Cardiac septum (tissue), 1 donor: ENCODE measurements around the gene MAML3. TPM values are rescaled to one million over a fixed set of nuclear protein-coding genes. Genes with fewer than 3 reads are reported as not detected.

Experiments
- DNase-seq: peaks from one replicate; pipeline ENCODE4 v3.0.0-alpha.2; 2020; ENCODE audit warnings: low spot score
- intact Hi-C: fragments of 100-400 bp; cut with DNase I; formaldehyde crosslinking; loops from one replicate; pipeline ENCODE4 v1.14.0; 2022
- total RNA-seq: library from RNA; stranded (reverse); fragmentation: NEBNext Ultra II Directional; extraction: Animal tissue kit (Norgen Biotek cat#: 25700); gene quantifications from one replicate; pipeline ENCODE4 v1.2.1, GENCODE V29; 2021
- donor health status: DM: no; HTN: no; CAD: no.

MAML3 gene
- total RNA-seq, 1 donor from 2014 or later: 4.1 TPM

DNA sequence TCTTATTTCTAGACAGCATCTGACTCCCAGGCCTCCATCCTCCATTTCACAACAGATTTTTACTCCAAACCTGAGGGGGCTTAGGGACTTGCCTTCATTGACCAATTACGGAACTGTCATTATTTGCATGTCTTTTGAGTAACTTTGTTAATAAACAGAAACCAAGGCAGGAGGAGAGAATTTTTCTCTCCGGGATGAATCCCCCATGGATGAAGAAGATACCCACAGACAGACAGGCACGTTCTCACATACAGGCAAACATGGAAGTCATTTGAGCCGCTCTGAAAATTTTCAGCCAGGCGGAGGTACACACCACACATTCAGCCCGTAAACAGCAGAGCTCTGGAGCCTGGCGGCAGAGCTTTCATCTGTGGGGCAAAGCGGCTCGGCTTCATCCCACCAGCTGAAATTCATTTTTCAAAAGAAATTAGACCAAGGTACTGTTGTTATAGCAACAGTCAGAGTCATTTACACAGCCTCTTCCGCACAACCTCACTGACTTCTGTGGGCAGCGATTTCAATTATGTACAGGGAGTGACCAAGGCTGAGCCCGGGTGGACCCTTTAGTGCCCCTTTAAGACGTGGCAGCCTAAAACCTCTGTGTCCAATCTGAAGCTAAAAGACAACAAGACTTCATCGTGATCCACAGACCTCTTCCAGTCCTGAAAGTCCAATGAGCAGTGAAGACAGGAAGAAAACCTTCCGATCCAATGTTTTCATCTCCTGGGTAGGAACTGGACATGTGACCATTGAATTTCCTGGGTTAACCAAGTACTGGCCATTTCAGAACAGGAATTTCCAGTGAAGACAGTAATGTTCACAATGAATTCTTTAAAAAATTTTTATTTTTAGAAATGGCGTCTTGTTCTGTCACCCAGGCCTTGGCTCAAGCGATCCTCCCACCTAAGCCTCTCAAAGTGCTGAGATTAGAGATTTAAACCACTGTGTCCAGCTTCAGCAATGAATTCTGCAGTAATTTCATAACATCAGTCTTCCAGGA is 251.4 kb downstream of the MAML3 start:
- DNase-seq: no peak
- intact Hi-C loops: no loop called here

DNA sequence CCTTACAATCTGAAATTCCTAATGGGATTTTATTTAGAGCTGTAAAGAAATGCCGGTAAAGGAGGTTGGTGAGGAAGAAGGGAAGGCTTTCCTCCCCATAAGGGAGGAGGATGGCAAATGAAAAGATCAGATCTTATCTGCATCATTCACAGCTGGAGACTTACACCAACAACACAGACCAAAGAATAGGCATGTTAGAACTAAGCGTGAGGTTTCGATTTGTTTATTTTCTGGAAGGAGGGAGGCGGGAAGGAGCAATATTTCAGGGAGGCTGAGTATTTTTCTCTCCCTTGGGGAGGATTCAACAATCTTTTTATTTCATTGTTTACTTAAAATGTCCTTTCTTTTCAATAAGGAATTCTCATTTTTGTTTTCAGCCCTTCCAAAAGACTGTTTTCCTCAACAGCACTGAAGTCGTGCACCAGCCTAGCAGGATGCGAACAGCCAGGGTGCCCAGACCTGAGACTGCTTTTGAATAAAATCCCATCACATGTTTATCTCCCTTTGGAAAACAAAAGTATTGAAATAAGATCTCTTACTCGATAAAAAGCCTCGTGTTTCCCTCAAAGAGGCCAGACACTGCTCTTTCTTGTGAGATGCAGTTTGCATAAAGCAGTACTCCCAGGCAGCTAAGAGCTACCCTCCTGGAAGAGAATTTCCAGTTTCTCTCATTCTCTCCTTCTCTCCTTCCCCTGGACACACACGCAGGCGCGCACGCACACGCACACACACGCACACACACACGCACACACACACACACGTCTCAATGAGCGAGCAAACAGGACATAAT is 252.3 kb downstream of the MAML3 start:
- DNase-seq: no peak
- intact Hi-C loops: no loop called here

DNA sequence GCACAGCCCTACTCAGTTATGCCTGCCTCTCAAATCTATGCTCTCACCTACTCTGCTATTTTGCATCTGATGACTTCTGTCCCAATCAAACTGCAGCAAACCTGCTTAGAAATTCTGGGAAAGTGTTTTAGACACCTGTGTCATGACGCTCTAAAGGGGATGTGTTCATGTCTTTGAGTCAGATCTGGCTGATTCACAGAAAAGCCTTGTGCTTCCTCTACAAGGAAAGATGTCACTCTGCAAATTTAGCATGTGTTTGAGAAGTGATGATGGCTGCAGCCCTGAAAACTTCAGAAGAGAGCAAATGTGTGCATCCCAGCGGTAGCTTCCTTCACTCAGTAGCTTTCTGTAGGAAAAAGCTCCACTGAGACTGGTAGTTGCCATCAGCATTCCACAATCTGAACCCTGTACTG is 253.0 kb downstream of the MAML3 start:
- no peak for DNase-seq
- intact Hi-C loops: no loop called here

DNA sequence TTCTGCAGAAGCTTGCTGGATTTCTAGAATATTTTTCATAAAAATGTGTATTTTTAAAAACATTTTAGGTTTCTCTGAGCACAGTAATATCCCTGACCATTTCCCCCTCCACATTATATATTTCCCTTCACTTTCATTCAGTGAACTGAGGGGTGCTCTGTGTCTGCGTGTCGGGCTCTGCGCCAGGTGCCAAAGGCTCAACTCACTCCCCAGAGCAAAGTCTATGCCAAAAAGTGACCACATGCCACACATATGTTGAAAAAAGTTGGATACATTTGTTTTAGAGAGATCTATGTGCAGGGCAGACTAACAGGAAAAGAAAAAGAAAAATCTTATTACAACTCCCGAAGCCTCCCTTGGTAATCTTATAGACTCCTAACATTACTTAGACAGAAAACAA is 254.6 kb downstream of the MAML3 start:
- intact Hi-C loops: no loop called here
- no peak for DNase-seq

DNA sequence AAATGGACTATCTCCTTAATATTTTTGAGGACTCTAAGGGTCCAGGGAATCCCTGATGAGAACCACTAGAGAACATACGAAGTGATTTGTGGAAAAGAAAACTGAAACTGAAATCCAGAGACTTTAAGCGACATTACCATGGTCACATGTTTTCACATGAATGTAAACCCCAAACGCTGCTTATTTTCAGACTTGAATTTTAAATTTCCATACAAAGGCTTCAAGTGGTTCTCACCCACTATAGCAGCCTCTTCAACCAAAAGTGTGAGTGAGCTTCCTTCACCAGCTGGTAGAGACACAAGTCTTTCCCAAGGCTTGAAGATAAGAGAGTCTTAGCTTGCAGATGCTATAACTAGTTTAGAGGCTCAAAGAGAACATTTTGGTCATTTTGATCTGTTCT is 255.7 kb downstream of the MAML3 start:
- intact Hi-C loops: no loop called here

DNA sequence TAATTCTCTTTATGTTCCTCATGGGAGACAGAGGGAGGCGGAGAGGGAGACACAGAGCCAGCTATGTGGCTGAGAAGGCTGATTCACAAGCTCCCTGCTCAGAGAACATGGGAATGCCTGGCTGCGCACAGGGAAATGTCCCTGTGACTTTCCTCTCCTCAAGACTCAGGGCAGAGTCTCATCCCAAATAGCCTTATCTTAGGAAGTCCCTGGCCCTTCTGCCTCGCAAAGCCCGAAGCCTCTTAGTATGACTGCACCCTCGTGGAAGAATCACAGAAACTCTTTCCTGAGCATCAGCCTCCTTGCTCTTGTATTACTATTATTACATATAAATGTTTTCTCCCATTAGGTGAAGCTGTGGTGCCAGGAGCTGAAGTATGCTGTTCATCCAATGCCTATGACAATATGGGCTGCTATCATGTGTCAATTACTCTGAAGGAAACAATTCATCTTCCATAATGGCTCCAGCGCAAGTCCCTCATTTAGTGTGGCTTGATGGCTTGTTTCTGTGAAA is 257.8 kb downstream of the MAML3 start:
- intact Hi-C loops: no loop called here
- DNase-seq: no peak

More for the DNA sequence above, 255.7 kb downstream of the MAML3 start:
- DNase-seq: no peak

DNA sequence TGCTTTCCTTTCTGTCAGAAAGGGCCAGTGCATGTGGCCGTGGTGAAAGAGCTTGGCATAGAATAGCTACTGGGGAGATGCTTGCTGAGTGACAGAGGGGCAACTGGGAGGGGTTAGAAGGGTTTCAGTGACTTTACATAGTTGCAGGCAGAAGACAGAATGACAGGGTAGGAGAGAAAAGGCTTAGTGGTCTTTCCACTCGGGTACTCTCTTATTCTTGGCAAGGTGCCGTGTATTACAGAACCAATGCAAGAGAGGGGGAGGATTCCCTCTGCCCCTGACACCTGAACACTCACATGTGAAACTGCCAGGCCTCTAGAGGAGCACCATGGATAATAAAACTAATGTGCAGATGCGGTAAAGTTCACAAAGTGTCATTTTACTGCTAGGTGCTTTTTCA is 260.2 kb downstream of the MAML3 start:
- no peak for DNase-seq
- intact Hi-C loops: no loop called here

DNA sequence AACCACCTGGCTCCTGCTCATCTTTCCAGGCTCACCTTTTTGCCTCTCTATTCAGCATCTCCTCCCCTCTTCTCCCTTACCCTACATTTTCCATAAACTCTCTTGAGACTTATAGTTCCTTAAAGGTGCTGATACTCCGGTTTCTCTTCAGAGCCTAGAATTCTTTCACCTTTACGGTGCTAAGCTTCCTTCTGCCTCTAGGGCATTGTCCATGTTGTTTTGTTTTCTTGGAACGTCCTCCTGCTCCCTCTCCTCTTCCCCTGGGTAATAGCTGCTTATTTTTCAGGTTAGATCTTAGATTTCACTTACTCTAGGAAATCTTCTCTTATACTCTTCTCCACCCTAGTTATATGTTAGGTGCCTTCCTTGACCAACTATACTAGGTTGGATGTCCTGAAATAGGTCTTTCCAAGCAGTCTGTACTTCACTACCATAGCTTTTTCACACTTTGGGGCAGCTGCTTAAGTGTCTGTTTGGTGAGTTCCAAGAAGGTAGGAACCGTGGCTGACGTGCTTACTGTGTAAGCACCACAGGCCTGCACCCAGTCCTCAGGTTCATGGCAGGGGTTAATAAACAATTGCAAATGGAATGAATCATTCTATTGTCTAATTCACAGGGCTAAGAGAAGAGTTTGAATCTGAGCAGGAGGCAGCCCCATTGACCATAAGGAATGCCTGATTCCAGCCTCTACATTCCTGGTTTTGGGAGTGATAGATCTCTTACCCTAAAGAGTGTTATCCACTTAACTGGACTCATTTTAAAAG is 260.8 kb downstream of the MAML3 start:
- intact Hi-C loops: no loop called here
- DNase-seq: no peak

DNA sequence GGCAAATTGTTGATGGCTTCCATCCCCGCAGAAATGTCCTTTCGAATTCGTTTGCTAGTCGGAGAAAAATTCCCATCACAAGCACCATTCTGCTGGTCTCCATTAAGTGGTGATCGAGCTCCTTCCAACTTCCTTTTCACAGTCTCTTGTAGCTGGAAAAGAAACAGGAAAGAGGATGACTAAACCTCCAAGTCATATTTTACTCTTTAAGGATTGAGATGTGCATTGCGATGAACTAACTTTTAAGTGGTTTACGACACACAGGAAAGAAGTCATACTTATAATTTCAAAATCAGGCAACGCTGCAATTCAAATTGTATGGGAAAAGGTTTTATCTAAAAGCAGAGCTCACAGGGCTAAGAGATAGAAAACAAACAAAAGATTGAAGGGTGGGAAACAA is 263.2 kb downstream of the MAML3 start:
- no peak for DNase-seq
- intact Hi-C loops: no loop called here

DNA sequence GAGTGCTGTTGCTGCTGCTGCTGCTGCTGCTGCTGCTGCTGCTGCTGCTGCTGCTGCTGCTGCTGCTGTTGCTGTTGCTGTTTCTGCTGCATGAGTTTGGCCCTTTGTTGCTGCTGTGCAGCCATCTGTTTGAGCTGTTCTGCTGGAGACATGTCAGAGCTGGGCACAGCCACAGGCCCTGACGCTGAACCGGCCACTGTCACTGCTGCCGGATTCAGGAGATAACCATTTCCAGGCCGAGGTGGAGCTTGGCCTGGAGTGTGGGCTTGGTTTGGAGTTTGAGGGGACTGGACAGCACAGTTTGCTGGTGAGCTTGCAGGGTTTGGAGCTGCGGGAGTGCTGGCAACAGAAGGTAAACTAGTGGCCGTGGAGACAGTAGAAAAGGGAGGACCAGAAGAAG is 264.1 kb downstream of the MAML3 start:
- intact Hi-C loops: loop anchor here (5.0 kb wide), 1 partner anchor 112 kb away; no protein-coding TSS in a partner anchor
- DNase-seq: no peak

DNA sequence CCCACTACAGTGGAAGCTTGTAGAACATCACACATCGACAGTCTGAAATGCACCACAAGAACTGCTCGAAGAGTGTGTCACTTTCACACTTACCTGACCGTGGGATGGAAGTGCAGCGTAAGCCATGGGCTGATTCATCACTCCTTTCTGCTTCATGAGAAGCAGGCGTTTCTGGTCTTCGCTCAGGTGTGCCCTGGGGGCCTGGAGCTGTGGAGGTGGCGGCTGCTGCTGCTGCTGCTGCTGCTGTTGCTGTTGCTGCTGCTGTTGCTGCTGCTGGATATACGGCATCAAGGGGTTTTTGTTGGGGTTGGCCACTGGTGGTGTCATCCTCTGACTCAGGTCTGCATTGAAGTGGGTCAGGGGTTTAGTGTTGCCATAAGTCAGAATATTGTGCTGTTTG is 264.7 kb downstream of the MAML3 start:
- no peak for DNase-seq
- intact Hi-C loops: loop anchor here (5.0 kb wide), 1 partner anchor 113 kb away; no protein-coding TSS in a partner anchor

DNA sequence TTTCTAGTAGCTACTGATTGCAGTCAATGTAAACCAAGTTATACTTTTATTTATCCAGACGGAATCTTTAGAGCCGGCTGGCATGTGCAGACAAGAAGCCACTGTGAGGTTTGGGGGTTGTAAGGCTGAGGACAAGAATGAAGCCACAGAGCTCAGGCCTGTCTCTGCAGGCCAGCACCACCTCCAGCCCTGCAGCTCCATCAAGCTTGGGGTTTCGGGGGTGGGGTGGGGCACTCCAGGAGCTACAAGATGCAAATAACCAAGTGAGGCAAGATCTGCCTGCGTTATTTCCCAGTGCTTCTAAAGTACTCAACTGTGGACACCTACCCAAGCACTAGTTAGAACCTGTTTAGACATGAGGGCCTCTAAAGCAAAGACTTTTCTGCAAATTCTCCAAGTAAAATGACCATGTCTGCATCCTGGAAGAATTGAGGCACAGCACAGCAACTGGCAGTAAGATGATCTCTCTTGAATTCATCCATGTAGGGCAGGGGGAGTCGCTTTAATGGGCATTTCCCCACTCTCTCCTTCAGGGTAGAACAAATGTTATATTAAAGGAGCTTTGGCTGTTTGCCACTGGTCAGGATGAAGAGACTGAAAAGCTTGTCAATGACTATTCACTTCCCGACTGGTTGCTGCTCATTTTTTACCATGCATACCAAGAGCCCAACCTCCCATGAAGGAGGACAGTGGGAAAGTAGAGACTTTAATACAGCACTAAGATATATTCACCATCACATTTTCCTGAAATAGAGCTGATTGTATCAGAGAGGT is 265.8 kb downstream of the MAML3 start:
- no peak for DNase-seq

DNA sequence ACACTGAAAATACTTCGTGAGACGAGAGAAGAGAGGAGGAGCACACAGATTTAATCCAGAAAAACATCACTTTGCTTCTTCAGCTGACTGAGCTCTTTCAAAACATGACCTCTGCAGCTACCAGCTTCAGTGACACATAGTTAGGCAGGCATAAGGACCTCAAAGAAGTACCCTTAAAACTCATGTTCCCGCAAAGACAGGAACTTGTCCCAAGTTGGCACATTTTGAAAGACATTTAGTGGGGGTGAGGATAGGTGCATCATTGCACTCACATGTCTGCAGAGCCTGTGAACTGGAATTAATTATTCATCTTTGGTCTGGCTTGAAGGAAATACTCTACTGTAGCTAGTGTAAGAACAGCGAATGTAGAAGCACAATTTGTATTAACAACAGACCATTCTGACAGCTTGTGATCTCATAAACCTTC is 266.6 kb downstream of the MAML3 start:
- intact Hi-C loops: loop anchor here (5.0 kb wide), 1 partner anchor 115 kb away; no protein-coding TSS in a partner anchor
- no peak for DNase-seq

More for the DNA sequence above, 265.8 kb downstream of the MAML3 start:
- intact Hi-C loops: loop anchor here (5.0 kb wide), 1 partner anchor 114 kb away; no protein-coding TSS in a partner anchor

DNA sequence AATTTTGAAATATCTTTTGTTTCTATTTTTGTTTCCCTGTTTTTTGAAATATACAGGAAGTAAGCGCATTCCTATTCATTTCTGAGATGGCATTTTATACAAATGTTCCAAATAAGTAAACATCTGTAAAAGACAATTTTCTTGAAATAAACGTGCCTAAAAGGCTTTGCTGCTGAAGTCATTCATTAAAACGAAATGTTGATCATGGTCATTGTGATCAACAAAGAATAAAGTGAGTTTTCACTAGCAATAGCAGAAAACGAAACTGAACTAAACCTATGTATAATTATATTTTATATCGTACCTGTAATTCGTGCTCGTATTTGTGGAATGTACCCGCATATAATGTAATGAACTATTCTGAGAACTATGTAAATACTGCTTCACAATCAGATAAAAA is 267.2 kb downstream of the MAML3 start:
- intact Hi-C loops: loop anchor here (5.0 kb wide), 1 partner anchor 116 kb away; no protein-coding TSS in a partner anchor
- DNase-seq: no peak

DNA sequence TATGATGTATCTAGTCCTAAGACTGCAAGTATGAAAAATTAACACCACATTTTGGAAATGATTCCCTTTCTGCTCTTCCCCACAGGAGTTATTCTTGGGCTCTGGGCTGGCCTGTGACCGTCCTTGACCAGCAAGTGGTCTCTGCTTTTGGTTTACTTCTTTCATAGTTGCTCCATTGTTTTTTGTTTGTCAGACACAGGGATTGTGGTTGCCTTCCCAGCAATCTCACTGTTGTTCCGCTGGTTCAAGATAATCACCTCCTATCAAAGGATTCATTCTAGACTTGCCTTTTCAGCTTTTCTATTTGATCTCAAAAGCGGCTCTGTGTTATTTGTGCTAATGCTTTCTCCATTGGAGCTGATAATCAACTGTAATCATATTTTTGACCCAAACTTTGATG is 269.5 kb downstream of the MAML3 start:
- no peak for DNase-seq
- intact Hi-C loops: no loop called here

DNA sequence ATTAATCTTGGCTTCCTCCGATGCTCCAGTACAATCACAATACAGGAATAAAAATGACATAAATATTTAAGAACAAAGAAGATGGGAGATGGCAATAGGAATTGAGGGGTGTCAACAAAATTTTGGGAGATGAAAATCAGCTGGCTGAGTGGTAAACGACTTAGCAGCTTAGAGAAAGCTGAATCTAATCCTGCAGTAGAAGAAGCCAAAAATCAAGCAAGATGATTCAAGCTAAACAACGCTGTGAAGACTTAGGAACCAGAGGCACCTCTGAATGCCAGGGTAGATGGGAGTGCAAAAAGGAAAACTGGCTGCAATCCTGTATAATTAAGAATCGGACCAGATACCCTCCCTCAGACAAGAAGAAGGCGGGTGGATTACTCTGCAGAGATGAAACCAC is 273.1 kb downstream of the MAML3 start:
- intact Hi-C loops: no loop called here
- DNase-seq: no peak

DNA sequence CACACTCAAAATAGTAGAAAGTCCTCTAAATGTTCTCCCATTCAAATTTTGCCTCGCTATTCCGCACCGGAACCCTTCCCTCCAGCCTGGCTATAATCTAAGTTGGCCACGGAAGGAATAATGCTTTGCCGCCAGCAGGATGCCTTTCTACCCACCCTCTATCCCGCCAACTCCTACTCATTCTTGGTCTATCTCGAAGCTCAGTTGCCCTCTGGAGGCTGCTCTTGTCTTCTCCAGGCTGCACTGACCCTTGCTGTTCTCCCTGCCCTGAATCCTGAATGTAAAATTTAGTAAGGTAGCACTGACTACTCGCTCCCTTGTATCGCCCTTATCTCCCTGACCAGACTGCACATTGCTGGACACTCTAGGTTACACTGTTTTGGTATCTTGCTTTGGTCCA is 275.9 kb downstream of the MAML3 start:
- intact Hi-C loops: loop anchor here (5.0 kb wide), 1 partner anchor 116 kb away; no protein-coding TSS in a partner anchor

DNA sequence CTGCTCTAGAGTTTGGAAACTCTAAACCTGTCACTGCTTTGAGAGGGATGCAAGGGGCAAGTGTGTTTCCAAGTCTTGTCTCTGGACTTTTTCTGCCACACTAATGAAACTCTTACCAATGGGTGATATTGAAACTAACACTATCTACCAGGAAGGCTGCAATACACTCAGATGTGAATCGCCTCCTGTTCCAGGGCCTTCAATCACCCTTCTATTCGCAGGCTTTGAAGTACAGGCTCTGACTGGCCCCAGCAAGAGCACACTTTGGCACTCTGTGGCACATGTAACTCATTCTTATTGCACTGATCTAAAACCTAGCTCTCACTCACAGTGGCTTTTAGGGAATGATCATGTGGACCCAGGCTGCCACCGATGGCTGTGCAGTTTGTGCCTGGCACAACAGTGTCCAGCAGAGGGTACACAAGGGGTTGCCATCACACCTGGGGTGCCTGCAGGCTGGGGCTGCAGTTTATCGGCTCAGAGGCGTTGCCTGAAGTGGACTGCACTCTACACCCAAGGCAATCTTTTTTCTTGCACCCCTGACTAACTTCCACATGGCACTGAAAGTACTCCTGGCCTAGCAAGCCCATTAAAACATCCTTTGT is 277.5 kb downstream of the MAML3 start:
- intact Hi-C loops: loop anchor here (5.0 kb wide), 1 partner anchor 114 kb away; no protein-coding TSS in a partner anchor
- DNase-seq: no peak

More for the DNA sequence above, 275.9 kb downstream of the MAML3 start:
- DNase-seq: no peak
